ENCODE data around the gene ZC3H7A.

DNA sequence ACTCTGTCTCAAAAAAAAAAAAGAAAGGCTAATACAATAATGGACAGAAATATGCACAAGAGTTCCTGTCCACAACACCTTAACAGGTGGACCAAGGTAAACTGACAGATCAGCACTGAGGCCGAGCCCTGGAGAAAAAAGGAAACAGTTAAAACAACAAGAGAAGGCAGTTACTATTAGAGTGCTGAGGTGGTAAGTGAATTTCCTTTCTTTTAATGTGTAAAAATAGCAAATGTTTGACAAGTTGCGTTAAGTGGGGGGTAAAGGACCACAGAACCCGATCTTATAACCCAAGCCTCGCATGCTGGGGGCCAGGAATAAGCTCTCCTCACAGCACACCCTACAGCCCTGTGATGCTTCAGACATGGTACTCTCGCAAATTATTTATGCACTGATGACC is 79.2 kb downstream of the ZC3H7A start:
- TF ChIP-seq, protein P1, sequence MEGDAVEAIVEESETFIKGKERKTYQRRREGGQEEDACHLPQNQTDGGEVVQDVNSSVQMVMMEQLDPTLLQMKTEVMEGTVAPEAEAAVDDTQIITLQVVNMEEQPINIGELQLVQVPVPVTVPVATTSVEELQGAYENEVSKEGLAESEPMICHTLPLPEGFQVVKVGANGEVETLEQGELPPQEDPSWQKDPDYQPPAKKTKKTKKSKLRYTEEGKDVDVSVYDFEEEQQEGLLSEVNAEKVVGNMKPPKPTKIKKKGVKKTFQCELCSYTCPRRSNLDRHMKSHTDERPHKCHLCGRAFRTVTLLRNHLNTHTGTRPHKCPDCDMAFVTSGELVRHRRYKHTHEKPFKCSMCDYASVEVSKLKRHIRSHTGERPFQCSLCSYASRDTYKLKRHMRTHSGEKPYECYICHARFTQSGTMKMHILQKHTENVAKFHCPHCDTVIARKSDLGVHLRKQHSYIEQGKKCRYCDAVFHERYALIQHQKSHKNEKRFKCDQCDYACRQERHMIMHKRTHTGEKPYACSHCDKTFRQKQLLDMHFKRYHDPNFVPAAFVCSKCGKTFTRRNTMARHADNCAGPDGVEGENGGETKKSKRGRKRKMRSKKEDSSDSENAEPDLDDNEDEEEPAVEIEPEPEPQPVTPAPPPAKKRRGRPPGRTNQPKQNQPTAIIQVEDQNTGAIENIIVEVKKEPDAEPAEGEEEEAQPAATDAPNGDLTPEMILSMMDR (IDR thresholded peaks at IDR 0.05), result no peak
- no peak for TF ChIP-seq POLR2AphosphoS5 (IDR thresholded peaks at IDR 0.05)
- no peak for TF ChIP-seq POLR2A (IDR thresholded peaks at IDR 0.05)
- no peak for TF ChIP-seq EP300 (IDR thresholded peaks at IDR 0.05)

Data from stomach (tissue), 4 donors.